T-helper 9 cell (primary cell): ENCODE results near the gene RAB6B.

Experiments
- DNase-seq: peaks from one replicate; pipeline ENCODE4 v3.0.0-alpha.2; 2020
- total RNA-seq, 2 donors: gene quantifications; one replicate each; lab custom pipeline; 2026; lab: John Stamatoyannopoulos, UW

The RAB6B gene
- 0.84 to 1.2 reads per million in 2 donors for total RNA-seq

DNA sequence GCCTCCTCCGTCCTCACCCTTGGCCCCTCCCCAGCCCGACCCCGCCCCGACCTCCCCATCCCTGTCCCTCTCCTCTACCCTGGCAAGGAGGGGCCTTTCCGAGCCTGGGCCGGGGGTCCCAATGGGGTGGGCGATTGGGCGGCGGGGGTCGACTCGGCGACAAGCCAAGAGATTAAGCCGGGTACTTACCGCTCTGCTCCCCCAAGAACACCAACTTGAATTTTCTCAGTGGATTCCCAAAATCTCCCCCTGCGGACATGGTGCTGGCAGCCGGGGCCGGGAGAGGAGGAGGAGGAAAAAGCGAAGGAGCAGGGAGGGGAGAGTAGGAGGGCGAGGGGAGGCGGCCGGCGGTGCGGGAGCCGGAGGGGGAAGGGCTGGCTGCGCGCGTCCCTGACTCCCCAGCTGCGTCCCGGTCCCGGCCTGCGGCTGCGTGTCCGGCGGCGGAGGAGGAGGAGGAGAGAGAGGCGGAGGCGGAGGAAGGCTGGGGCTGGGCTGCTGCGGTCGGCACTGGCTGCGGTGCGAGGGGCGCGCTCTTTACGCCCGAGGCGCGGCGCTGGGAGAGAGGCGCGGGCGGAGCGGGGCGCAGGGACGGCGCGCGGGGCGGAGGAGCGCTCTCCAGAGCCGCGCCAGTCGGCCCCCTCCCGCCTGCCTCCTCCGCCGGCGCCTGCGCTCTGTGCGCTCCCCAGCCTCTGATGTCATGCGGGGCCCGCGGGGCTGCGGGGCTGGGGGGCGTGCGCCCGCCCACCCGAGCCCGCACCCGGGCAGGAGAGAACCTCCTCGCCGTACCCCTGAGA is at the start of gene RAB6B:
Gene RAB6B, minus strand, starts transcription at position 675 of the 794 bp plus-strand sequence. Its CDS starts 416 bp downstream, at position 259.
- no peak for DNase-seq

DNA sequence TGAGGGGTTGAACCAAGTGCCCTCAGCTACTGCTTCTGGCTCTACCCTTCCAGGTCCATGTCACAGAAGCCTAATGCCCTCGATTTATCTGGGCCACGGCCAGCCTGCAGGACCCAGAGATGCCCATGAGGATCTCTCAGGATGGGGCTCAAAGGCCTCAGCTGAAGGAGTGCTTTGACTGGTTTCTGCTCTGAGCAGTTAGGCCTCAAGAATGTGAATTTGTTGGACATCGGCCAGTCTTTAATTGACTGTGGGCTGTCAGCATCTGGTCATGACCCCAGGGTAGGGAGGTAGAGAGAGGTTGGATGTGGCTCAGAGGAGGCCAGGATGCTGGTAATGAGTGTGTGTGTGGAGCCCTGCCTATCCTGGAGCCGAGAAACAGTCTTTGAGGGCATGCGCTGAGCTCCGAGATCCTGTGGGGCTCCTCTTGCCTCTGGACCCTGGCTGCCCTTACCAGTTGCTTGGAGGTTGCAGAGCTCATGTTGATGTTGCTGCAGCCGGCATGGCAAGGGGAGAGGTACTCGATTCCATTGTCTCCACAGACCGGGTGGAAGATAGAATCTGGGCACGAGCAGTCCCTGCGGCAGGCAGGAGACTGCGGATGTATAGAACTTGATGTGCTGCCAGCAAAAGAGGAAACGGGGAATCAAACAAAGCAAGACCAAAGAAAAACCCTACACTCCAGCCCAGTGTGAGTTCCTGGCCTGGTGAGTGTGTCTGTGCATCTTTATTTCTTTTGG is 49.1 kb upstream of the RAB6B start:
- DNase-seq = no peak

DNA sequence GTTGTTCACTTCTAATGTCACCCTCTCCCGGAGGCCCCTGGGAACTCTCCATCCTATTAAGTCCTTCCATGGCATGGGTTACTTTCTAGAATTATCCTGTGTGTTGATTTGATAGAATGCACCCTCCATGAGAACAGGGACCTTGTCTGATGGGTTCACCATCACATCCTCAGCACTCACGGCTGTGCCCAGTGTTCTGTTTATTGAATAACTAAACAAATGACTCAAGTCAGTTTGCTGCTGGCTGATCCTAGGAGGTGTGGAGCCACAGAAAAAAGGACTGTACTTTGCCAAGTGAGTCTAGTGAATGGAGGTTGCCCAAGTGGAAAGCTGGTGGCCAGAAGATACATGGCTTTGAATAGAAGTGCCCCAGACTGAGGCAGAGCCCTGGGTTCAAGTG is 48.5 kb upstream of the RAB6B start:
- DNase-seq = no peak

DNA sequence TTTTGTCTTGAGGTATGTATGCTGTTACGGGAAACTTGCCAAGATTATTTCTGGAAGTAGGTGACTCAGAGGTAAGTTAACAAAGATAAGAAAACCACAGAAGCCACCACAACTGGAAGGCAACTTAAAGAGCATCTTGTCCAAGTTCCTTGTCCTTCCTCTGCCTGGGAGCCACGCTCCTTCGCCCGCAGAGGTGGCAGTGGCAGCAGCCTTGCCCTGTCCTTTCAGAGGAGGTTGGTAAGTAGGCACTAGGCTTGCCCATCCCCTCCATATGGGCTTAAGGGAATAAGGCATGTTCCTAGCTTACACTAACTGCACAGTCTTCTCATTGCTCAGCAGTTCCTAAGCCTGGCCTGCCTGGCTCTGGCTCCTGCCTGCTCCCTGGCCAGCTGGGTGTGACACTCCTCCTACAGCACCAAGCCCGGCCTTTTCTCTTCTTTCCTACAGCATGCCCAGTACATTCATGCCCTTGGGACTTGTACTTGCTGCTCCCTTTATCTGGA is 48.0 kb upstream of the RAB6B start:
- no peak for DNase-seq

DNA sequence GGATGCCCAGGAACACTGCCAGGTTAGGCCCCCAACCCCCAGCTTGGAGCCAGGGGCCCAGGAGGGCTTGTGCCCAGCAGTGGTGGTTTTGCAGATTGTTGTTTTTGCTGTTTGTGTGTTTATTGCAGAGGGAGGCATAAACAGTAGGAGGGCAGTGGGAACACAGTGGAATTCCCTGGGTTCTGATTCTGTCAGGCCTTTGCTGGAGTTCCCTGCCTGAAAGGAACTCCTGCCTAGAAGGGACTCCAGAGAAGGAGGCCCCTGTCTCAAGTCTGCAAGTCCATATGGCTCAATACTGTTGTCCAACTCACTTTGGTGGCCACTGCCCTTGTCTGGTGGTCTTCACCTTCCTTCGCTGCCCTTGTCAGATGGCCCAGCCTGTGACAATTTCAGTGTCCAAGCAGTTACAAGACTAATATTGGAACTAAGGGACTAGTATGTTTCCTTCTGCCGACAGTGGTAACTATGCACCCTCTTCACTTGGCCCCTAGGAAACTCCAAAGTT is 47.4 kb upstream of the RAB6B start:
- DNase-seq = no peak

DNA sequence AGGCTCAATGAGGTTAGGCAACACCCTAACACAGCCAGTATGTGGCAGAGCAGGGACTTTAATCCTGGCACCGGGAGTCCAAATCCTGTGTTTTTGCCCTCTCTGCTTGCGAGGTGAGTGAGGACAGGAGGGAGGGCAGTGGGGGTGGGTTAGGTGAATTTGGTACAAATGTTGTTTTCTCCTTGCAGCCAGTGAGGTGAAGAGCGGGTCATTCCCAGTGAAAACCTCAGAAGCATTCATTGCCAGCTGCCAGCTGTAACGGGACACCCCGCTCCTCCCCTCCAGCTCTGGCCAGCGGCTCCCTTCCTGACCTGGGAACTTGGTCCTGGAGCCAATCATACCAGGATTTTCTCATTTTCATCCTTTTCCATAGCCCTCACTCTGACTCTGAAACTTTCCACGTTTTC is 45.7 kb upstream of the RAB6B start:
- no peak for DNase-seq

DNA sequence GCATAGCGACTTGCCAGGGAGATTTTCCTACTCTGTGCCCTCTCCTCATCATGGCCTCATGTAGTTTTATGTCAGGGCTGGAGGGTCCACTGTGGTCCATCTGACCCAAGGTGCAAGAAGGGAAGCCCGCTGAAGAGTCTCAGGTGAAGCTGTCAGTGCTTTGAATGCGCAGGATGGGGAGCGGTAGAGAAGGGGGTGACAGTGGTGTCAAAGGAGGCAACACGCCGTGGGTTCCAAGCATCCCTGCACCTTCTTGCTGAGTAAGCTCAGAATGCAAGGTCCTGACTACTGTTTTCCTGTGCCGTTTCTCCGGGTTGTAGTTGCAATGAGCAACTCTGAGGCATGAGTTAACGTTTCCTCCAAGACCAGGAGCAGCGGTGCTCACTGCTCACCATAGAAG is 44.9 kb upstream of the RAB6B start:
- DNase-seq = no peak

DNA sequence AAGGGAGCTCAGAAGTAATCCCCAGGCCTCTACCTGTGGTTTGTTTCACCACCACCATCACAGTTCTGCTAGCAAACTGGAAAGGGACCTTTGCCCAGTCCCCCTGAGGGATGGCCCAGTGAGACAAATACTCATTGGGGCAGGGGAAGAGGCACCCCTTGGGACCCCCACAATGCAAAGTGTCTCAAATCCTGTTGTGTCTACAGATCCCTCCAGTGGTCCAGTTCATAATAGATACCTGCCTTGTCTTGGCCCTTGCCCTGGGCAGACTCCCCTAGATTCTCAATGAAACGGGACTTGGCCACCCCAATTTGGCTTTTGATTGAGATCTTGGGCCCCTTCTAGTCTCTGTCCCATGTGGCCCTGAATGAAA is 43.8 kb upstream of the RAB6B start:
- no peak for DNase-seq

DNA sequence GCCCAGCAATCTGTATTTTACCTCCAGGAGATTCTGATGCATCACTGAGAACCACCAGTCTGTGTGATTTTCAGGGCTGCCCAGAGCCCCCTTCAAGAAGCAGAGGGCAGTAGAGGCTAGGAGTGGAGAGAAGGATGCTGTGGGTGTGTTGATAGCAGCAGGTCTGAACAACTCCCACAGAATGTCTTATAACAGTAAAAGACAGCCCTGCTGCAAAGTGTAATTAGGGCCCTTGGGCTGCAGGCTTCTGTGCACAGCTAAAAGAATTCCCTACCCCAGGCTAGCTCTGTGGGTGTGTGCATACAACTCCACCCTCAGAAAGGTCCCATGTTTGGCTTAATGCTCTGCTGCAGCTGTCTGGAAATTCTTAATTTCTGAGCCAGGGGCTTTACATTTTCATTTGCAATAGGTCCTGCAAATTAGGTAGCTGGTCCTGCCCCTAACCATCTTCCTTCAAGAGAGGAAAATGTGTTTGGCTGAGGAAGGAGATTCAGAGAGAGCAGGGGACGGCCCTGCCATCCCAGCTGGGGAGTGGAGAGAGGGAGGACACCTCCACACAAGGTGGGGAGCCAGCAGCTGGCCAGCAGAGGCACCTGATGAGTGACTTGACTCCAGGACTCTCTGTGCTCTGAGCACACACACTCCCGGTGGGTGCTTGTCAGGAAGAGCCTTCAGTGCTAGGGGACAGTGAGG is 43.2 kb upstream of the RAB6B start:
- DNase-seq = no peak

DNA sequence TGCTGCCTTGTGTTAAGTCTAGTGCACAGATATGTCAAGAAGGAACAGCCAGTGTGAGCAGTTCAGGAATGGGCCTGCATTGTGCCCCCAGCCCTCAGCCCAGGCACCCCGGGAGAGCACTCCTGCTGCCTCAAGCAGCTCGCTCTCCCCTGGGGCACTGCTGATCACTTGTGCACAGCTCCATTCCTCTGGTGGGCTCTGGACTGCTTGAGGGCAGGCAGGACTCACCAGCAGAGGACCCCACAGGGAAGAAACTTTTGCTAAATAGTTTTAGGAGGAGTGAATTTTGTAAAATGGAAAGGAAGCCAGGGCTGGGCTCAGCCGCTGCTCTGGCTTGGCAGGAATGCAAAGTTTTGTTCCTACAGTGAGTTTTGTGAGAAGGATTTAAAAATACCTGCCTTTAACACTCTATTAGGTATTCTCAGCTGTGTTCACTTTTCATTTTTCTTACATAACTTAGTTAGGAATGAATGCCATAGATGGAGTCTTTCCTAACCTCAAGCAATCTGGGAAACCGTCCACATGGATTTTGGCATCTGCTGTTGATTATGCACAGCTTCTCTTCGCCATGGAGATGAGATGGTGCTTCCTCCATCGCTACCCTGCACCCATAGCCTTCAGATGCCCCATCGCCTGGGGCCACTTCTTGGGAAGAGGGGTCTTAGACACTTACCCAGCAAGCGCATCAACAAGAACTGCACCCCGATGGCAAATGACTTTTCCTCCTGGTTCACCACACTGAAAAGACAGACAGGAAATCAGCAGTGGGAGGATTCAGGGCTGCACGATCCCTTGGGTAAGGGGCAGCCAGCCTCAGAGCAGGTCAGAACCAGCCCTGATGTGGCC is 42.3 kb upstream of the RAB6B start:
- DNase-seq = no peak

DNA sequence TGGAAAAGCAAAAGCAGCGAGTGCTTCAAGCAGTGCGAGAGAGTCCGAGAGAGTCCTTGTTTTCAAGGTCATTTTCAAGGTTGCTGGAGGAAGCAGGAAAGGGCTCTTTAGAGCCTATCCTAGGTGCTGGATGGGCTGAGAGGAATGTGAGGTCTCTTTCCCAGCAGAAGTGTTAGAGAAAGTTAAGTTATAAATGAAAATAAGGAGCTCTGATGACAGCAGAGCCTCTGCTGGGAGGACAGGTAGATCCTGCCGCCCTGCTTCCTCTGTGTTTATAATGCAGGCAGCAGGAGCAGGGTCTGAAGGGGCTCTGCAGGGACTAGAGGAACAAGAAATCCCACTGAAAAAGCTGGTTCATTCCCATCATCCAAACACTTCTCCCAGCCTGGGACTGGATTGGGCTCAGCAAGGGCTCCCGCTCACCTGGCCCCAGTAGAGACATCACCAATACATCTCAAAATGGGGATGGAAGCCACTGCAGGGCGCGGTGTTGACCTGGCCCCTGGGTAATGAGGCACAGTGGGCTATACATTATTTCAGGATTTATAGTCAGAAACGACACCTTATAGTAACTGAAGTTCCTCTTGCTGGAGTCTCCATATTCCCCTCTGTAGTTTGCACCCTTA is 41.5 kb upstream of the RAB6B start:
- DNase-seq = no peak

DNA sequence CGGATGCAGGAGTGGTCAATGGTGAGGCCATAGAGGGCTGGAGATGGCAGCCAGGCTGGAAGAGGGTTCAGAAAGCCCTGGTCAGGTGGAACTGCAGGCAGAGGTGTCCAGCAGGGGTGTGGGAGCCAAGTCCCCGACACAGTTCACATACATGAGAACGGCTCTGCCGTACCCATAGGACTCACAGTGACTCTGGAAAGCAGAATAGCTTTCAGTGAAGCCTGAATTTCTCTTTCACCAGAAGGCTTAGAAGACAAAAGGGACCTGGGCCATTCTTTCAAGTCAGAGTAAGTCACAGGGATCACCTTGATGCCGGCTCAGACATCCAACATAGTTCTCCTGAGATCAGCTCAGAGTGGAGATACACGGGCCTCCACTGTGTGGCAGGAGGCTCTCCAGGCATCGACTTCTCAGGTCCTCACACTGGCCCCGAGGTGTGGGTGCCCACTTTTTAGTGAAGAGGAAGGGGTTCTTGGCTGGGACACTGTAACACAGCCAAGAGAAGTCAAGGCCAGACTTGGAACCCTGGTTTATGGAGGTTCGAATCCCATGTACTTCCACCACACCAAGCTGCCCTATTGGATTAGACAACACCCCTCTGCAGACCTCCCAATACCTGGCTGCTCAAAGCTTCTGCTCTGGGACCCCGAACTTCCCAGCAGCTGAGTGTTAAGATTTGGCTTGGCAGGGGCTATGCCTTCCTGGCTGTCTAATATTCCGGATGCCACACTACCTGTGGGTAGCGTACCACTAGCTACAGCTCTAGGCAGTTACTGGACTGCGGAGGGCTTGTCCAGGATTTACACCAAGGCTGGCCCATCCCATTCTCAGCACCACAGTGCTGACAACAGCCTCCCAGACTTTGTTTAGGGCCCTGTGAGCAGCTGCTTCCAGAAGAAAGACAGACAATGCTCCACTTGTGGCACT is 40.4 kb upstream of the RAB6B start:
- no peak for DNase-seq

DNA sequence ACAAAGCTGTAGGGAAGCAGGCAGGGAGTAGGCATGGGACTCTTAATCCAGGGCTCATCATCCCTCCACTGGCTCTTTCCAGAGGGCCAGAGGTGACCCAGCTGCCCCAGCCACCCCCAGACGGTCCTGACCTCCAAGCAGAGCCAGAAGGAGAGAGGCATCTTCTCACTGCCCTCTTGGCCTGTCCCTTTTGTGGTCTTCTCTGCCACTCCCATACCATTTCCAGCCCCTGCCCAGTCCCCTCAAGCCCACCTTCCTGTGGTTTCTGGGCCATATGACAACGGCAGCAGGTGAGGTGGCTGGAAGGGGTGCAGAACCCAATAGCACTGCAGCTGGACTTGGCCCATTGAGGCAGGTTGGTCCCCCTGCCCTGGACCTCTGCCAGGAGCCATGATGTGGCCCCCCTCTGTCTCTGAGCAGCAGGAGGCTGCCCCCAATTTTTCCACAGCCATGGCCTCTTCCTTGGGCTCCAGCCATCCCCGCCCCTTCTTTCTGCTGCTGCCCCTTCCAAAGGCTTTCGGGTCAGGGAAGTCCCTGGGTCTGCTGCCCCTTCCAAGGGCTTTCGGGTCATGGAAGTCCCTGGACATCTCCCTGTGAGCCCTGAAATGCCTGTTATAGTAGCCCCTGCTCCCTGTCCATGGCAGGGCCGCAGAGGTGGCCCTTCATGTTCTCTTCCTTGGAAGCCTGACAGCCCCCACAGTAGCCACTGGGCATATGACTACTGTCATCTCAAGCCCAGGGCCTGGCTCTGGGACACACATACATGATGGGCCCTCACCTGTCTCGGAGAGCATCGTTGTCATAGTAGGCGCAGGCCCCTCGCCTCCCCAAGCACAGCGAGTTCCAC is 39.5 kb upstream of the RAB6B start:
- no peak for DNase-seq

DNA sequence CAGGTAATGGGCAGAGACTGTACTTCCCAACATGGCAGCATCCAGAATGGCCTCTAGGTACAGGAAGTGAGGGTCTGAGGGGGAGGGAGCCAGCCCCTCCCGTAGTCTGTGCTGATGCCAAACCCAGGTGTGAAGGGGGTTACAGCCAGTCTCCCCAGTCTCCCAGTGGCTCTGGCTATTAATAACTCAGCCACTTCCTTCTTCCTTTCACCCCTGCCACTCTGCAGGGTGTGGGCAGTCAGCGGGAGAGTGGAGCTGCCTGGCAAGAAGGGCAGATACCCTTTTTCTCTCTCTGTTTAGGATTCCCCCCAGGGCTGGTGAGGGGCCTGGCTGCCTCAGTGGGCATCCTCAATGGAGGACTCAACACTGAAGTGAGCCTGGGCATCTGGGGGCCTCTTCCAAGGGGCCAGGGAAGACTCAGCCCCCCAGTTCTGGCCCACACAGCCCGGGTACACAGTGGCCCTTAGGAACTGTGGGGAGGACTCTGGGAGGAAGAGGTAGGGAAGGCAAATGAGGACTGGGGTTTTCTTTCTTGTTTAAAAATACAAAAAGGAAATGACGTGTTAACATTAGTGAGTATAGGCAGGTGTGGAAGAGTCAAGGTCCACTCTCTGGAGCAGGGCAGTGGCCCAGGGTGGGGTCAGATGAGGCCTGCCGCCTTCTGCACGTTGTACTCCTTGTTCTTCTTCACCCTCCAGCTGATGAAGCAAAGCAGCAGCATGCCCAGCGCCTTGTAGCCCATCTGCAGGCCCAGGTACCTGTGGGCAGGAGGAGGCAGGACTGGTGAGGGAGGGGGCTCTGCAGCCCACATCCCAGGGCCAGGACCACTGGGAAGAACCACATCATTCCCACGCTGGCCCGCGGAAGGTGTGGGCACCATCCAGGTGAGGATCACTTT is 38.6 kb upstream of the RAB6B start:
- DNase-seq = no peak

DNA sequence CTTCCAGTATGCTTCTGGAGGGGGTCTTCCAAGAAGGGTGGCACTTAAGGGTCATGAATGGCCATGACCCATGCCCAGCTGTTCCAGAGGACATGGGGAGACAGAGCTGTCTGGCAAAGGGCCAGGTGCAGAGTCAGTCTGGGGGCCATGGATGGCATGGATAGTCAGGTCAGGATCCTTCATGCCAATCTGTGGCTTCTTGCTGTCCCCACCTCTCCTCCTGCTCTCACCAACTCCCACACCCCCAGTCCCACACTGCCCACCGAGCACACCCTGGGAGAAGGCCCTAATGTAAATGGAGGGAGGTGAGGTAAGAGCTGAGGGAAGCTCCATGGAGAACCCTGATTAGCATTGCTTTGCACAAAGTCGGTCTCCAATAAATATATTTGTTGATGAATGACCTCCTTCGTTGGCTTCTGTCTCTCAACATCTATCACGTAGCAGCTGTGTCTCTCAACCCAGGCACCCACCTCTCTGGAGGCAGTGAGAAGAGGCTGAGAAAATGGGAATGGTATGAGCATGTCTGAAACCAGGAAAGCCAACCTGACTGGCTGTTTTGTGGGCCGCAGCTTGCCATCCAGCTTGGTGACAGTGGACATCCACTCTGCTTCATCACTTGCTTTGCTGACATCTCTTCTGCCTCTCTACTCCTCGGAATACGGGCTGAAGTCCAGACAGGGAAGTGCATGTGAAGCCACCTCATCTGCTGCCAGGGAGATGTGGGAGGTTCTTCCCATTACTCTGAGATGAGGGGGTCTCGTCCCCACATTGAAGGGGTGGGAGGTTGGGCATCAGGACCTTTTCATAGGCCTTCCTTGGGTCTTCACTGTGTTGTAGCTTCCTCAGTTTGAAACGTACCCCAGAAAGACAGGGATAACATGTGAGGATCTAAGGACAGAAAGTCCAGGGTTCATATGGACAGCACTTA is 37.7 kb upstream of the RAB6B start:
- DNase-seq = no peak

DNA sequence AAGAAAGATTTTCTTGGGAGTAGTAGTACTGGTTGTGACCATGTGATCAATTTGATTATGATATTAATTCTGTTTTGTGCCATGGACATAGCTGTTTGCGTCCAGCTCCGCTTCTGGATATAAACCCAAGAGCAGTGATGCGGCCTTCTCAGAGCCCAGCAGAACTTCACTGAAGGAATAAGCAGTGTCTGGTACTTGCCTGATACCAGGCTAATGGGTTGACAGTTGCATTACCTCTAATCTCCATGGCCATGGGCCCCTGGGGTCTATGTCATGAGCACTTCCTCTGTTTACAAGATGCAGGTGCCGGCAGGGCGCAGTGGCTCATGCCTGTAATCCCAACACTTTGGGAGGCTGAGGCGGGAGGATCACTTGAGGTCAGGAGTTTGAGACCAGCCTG is 36.3 kb upstream of the RAB6B start:
- DNase-seq = no peak

DNA sequence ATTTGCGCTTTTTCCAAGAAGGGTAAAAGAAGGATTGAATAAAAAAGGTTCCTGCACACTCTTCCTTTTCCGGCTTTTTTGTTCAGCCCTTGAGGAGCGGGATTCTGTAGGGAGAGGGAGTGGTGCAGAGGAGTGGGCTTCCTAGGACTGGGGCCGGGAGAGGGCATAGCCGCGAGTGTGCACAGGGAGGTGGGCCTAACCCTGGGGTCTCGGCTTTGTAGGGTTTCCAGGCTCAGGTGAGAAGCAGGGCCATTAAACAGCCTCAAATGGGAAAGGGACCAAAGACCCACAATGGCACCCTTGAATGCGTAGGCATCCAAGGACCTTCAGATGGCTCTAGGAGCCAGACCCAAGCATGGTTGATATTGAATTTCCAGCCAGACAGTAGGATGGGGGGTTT is 35.4 kb upstream of the RAB6B start:
- DNase-seq = no peak
